ENCODE data around the gene PES1. TPM values are rescaled to one million over a fixed set of nuclear protein-coding genes. Genes with fewer than 3 reads are reported as not detected.

Gene PES1
- total and polyA plus RNA-seq, 2 of the 13 experiments (the other 11 are each of a cell fraction or from before 2014, with no cell fraction given) = 65.1 to 94.7 TPM

GRCh38 chr22:30634471-30635233, 42.9 kb upstream of the PES1 start:
- peak; percentile 71 for ATAC-seq
- no TSS peak for BruUV-seq (replicated peaks)
- H3K9ac ChIP-seq (ENCODE audit: insufficient read depth, low read depth, low read length) = no peak overlapping the region
- in situ Hi-C loops (cut with HindIII; ENCODE audit: extremely low pct_ligation_motif_present, low pct_unique_long_range_greater_than_20kb) (loop anchor here (5.0 kb wide), 1 partner anchor 123 kb away; no protein-coding TSS in a partner anchor), intact Hi-C loops (cut with micrococcal nuclease; ENCODE audit: unreplicated experiment) (loop anchor here (1.0 kb wide), 1 partner anchor 121 kb away; no protein-coding TSS in a partner anchor)
- peak; percentile 31 for DNase-seq (ENCODE audit: low spot score)
- ChIA-PET POLR2A (interaction anchor here (0.6 to 1.3 kb wide), 3 partner anchors 28 to 120 kb away, joined by 3 to 8 read pairs (median 5); partner anchors contain the start of gene TCN2), CTCF (ENCODE audit: low intra/inter-chr PET ratio, low total read pairs) (interaction anchor here (1.0 to 3.4 kb wide), 3 partner anchors 33 to 121 kb away, joined by 3 to 61 read pairs (median 4); partner anchors contain the start of gene DUSP18)
- H3K27me3 ChIP-seq (ENCODE audit: control insufficient read depth in 1 of 2, insufficient read depth in 2 of 2, low read length in 2 of 2) = peaks cover 0 to 2% of the 10 kb centered on the region in 2 experiments; a peak in 3 of 5 replicates
- FAIRE-seq = peak; percentile 60
- no peak overlapping the region for H3K27ac ChIP-seq (ENCODE audit: extremely low read length, insufficient read depth, low read length)
- H3K9me3 ChIP-seq (ENCODE audit: low read length) = no peaks in the 10 kb centered on the region
- H2AFZ ChIP-seq (ENCODE audit: low read length) = no peak overlapping the region
- no peak overlapping the region for H3K4me3 ChIP-seq (replicated peaks in 1 of 3; ENCODE audit: insufficient read depth in 1 of 3, low read depth in 2 of 3, low read length in 3 of 3)
- H3K4me1 ChIP-seq (ENCODE audit: insufficient read depth, low read length) = peaks cover 10% of the 10 kb centered on the region
- peak overlapping the region; percentile 82; the same call in 1 of the 2 replicates for H3K4me2 ChIP-seq (ENCODE audit: low read depth, low read length)
- no peaks in the 10 kb centered on the region for H3K36me3 ChIP-seq (replicated peaks in 1 of 2; ENCODE audit: control insufficient read depth in 1 of 2, insufficient read depth in 2 of 2, low read length in 2 of 2)
- WGBS (ENCODE audit: low lambda C conversion rate) = 0% methylated on average over 7 of the region's 29 CpGs
- H3K79me2 ChIP-seq (ENCODE audit: insufficient read depth, low read length) = no peaks in the 10 kb centered on the region
- H4K20me1 ChIP-seq (ENCODE audit: insufficient read depth, low read length) = no peaks in the 10 kb centered on the region
- no peak for TF ChIP-seq NFKBIZ (CRISPR knock-in tag; IDR thresholded peaks at IDR 0.05)
- 0 out of 2 replicates have a peak, but pooled peaks have one; percentile 31 for TF ChIP-seq KAT8 (CRISPR knock-in tag; IDR thresholded peaks at IDR 0.05)
- TF ChIP-seq AHR (CRISPR knock-in tag; IDR thresholded peaks at IDR 0.05) = 0 out of 2 replicates have a peak, but pooled peaks have one; percentile 42
- 0 out of 2 replicates have a peak, but pooled peaks have one; percentile 16 for TF ChIP-seq GATAD2A (CRISPR knock-in tag; IDR thresholded peaks at IDR 0.05)
- TF ChIP-seq PTBP1 (IDR thresholded peaks at IDR 0.05; ENCODE audit: low read depth, low read length, poor library complexity, severe bottlenecking) = no peak
- TF ChIP-seq ZNF687 (CRISPR knock-in tag; IDR thresholded peaks at IDR 0.05) = peak; percentile 42
- TF ChIP-seq STAG1 (CRISPR knock-in tag; IDR thresholded peaks at IDR 0.05) = peak; percentile 86
- TF ChIP-seq, protein P1, sequence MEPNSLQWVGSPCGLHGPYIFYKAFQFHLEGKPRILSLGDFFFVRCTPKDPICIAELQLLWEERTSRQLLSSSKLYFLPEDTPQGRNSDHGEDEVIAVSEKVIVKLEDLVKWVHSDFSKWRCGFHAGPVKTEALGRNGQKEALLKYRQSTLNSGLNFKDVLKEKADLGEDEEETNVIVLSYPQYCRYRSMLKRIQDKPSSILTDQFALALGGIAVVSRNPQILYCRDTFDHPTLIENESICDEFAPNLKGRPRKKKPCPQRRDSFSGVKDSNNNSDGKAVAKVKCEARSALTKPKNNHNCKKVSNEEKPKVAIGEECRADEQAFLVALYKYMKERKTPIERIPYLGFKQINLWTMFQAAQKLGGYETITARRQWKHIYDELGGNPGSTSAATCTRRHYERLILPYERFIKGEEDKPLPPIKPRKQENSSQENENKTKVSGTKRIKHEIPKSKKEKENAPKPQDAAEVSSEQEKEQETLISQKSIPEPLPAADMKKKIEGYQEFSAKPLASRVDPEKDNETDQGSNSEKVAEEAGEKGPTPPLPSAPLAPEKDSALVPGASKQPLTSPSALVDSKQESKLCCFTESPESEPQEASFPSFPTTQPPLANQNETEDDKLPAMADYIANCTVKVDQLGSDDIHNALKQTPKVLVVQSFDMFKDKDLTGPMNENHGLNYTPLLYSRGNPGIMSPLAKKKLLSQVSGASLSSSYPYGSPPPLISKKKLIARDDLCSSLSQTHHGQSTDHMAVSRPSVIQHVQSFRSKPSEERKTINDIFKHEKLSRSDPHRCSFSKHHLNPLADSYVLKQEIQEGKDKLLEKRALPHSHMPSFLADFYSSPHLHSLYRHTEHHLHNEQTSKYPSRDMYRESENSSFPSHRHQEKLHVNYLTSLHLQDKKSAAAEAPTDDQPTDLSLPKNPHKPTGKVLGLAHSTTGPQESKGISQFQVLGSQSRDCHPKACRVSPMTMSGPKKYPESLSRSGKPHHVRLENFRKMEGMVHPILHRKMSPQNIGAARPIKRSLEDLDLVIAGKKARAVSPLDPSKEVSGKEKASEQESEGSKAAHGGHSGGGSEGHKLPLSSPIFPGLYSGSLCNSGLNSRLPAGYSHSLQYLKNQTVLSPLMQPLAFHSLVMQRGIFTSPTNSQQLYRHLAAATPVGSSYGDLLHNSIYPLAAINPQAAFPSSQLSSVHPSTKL (CRISPR knock-in tag; IDR thresholded peaks at IDR 0.05) = 0 out of 2 replicates have a peak, but pooled peaks have one; percentile 30
- TF ChIP-seq, protein P2, sequence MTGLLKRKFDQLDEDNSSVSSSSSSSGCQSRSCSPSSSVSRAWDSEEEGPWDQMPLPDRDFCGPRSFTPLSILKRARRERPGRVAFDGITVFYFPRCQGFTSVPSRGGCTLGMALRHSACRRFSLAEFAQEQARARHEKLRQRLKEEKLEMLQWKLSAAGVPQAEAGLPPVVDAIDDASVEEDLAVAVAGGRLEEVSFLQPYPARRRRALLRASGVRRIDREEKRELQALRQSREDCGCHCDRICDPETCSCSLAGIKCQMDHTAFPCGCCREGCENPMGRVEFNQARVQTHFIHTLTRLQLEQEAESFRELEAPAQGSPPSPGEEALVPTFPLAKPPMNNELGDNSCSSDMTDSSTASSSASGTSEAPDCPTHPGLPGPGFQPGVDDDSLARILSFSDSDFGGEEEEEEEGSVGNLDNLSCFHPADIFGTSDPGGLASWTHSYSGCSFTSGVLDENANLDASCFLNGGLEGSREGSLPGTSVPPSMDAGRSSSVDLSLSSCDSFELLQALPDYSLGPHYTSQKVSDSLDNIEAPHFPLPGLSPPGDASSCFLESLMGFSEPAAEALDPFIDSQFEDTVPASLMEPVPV (CRISPR knock-in tag; IDR thresholded peaks at IDR 0.05) = 0 out of 2 replicates have a peak, but pooled peaks have one; percentile 33

Data from HepG2 (cell line).